A172 (cell line): ENCODE results near the gene MACROH2A1. TPM values are rescaled to one million over a fixed set of nuclear protein-coding genes. Genes with fewer than 3 reads are reported as not detected.
A peak's percentile ranks its signal among the peaks of the same experiment; 100 is the strongest.

Source experiments
- DNase-seq: peaks from one replicate; pipeline ENCODE4 v3.0.0-alpha.2; 2015; ENCODE audit warnings: low spot score
- total RNA-seq: library from RNA; depleted of rRNA; stranded (reverse); fragments of >200 nt; shearing (Covaris generic); gene quantifications from 2 replicates; pipeline ENCODE4 v1.2.3, GENCODE V29; 2014

MACROH2A1 gene
- total RNA-seq, 1 experiment from 2014 or later, result 388 TPM

DNA sequence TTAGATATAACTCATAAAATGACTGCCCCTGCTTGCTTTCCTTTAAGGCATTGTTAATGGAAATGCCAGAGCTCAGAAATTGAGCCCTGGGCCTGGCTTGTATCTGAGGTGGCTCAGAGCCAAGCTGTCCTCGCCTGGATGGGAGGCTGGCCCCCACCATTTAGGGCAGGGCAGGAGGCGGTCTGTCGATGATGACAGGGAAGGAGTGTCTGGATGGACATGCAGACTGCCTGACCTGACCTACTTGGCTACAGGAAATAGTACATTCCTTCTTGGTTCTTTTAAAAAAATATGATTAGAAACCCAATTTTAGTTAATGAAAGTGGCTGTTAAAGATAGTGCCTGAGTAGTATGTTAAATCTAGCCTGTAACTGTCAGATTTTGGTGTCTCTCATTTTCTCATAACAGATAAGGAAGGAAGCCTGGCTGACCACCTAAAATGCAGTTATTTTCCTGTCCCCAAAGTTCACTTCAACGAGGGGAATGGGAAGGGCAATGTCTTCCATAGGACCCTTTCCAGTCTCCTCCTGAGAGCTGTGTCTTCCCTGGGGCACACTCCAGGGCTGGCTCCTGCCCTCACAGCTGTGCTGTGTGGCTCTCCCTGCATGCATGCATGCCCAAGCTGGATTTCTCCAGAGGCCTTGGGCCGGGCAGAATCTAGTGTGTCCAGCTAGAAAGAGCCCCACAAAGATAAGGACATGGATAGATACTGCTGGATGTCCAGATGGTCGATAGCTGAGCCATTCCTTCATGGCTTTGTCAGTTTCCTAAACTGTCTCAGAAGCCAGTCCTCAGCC lies 42.3 kb downstream of the MACROH2A1 start:
- no peak for DNase-seq

GRCh38 chr5:135355169-135355568 lies 43.9 kb downstream of the MACROH2A1 start:
- DNase-seq, result no peak

- no peak for DNase-seq
Observed at GRCh38 chr5:135353952-135354721, 44.9 kb downstream of the MACROH2A1 start.

- DNase-seq, result no peak
Observed at GRCh38 chr5:135350536-135350935, 48.5 kb downstream of the MACROH2A1 start.

DNA sequence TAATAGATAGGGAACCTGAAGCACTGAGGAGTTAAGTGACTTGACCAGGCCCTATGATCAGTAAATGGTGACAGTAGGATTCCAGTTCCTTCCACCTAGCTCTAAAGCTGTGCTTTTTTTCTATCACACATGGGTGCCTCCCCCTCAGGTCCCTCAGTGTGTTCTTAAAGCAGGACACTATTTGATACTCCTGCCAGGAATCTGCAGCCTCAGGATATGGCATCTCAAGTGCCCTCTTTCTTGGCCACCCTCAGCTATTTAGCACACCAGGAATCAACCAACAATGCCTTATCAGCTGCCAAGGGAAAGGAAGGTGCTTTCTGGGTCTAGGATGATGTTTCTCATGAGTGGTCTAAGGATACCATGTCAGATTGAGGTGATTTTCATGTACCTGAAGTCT lies 49.1 kb downstream of the MACROH2A1 start:
- DNase-seq, result no peak

DNA sequence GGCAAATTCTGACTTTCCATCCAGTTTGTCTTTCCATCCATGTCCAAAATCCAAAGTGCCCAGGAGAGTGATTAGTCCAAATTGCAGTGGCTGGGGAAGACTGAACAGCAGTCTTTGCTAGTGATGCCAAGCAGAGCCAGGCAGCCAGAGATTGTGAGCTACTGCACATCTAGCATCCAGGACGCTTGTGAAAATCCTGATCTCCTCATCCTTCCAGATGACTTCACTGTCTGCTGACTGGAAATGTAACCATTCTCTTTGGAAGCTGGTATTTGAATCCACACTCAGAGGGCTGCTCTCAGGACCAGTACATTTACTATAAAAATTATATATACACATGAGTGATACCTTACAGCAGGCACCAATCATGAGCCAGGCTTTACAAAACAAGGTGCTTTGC lies 49.6 kb downstream of the MACROH2A1 start:
- DNase-seq, result no peak

- DNase-seq, result no peak
Observed at GRCh38 chr5:135348918-135349317, 50.1 kb downstream of the MACROH2A1 start.

DNA sequence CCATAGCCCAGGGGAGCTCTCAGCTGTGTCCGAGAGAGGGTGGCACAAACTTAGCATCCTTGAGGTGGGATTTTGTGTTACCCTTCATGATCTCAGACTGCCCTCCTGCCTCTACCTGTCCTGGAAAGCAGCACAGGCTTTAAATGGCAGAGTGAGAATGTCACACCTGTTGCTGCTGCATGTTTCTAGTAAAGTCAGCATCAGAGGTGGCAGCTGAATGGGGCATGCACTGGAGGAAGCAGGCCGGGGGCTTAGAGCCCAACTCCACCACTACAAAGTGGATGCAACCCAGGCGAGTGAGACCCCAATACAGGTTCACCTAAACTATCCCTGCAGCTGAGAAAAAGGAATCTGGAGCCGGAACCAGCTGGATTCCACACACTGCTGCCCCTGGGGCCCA lies 51.6 kb downstream of the MACROH2A1 start:
- no peak for DNase-seq

- DNase-seq, result no peak
Observed at GRCh38 chr5:135345956-135346731, 52.9 kb downstream of the MACROH2A1 start.

DNA sequence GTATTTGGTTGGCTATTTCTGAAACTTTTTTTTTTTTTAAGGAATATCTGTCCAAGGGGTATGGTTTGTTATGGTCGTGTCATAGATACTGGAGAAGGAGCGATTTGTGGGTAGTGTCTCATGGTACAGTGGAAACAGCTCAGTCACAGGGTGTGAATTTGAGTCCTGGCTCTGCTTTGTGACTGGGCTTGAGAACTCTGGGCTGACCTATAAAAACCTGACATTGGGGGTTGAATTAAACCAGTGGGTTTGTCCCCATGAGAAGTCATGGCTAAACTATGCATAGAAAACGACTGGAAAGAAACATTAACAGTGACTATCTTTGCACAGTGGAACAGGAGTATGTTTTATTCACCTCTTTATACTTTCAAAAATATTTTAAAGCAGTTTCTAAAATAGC lies 54.7 kb downstream of the MACROH2A1 start:
- DNase-seq, result no peak

- DNase-seq, result peak; percentile 48
Observed at GRCh38 chr5:135343413-135343812, 55.6 kb downstream of the MACROH2A1 start.

DNA sequence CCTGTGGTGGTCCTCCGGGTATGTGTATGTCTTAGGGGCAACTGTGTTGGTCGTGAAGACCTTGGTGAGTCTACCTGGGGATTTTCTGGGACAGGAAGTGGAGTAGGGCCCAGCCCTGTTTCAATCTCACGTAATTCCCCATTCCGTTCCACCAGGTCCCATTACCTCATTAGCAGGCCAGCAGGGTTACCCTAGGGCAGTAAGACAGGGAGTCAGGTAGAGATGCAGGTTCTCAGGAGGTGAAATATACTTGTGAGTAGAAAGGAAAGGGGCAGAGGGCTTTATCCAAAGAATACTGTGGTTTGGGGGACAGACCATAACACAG lies 56.5 kb downstream of the MACROH2A1 start:
- no peak for DNase-seq

GRCh38 chr5:135341696-135342550 lies 57.1 kb downstream of the MACROH2A1 start:
- no peak for DNase-seq

DNA sequence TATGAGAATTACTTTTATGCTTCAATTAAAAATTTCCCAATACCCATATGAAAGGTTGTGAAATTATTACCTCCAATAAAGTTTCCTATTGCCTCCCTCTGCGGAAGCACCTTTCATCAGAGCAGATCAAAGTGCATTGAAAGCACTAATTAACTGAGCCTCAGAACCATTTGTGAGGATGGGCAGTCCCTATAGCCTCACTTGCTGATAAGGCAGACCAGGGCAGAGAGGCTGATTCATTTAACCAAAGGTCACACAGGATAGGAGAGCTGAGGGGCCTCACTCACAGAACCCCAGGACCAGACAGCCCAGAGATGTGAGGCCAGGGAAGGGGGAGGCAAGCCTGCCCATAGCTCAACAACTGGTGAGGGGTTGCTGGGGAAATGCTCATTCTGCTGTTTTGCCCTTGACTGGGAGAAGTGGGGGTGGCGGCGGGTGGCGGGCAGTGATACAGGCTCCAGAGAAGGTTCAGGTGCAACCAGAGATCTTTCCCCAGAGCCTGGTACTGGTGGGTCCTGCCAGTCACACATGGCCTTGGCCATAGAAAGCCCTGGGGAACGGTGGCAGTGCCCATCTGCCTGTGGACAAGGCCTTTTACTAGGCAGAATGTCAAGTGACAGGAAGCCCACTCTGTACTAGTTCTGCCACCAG lies 57.9 kb downstream of the MACROH2A1 start:
- DNase-seq, result no peak

DNA sequence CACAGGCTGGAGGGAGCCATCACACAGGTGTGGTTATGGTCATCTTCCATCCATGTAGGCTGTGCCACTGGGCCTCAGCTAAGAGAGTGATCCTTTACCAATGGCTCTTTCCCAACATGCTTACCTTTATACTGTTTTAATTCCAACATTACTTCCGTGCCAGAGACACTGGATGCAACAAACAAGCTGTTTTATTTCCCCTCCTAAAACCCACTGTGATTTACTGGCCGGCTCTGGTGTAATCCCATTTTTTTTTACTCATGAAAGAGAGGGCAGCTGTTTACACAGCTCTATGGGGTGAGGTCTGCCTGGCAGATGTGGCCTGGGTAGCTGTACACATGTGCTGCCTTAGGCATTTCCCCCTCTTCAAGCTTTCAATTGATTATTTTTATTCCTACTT lies 58.5 kb downstream of the MACROH2A1 start:
- DNase-seq, result no peak

DNA sequence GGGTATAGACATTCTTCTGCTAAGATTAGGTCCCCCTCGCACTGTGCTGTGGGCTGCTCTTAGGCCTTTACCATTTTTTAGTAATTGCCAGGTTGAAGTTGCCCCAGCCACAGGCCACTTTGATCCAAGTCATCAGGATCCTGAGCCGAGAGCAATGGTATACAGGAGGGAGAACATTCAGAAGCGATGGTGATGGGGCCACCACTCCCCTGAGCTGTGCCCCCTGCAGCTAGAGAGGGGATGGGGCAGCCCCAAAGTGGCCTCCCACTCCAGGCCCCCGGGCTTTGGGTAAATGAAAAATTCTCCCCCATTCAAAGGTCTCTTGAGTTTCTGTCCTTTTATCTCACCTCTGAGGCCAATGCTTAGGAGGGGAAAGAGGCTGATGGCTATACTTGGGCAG lies 59.4 kb downstream of the MACROH2A1 start:
- no peak for DNase-seq

GRCh38 chr5:135339189-135339588 lies 59.8 kb downstream of the MACROH2A1 start:
- no peak for DNase-seq

GRCh38 chr5:135337064-135337463 lies 62.0 kb downstream of the MACROH2A1 start:
- no peak for DNase-seq

DNA sequence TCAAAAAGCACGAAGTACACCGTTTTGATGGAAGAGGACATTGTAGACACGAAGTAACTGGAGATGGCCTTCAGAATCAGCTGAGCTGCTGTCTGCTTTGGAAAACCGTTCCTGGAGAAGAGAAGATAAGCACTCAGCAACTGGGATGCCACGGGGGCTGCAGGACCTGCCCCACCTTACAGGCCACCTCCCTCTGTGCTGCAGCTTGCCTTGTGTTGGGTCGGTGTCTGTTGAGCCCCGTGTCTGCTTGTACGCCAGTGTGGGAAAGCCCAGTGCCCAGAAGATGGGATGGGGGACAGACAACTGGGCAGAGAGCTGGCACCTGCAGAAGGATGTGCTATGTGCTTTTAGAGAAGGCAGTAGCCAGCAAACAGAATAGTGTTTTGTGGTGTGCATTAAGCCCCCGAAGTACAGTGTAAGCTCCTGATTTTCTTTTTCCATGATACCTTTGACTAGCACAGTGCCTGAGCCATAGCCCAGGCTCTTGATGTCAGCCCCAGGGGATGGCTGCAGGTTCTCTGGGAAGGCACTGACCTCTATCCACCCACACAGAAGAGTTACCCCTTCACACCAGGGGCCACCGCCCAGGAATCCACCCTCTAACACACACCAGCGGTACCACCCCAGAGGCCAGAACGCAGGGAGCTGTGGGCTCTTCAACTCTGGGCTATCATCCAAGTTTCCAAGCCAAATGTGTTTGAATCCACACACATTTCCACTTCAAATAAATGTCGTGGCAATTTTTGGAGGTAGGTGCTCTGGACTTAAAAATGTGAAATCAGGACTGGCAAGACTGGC lies 63.8 kb downstream of the MACROH2A1 start:
- DNase-seq, result no peak
